T-helper 22 cell (primary cell): Measurements from ENCODE around the gene ATG3.
A peak's percentile ranks its signal among the peaks of the same experiment; 100 is the strongest.
"Not testable (repeated sequence)": the region's sequence is repeated elsewhere in the genome, so short reads cannot be mapped to it uniquely, and the experiment has no call there.

Experiments used
- DNase-seq: peaks from one replicate; pipeline ENCODE4 v3.0.0-alpha.2; 2020; ENCODE audit warnings: low read depth

Gene ATG3

DNA sequence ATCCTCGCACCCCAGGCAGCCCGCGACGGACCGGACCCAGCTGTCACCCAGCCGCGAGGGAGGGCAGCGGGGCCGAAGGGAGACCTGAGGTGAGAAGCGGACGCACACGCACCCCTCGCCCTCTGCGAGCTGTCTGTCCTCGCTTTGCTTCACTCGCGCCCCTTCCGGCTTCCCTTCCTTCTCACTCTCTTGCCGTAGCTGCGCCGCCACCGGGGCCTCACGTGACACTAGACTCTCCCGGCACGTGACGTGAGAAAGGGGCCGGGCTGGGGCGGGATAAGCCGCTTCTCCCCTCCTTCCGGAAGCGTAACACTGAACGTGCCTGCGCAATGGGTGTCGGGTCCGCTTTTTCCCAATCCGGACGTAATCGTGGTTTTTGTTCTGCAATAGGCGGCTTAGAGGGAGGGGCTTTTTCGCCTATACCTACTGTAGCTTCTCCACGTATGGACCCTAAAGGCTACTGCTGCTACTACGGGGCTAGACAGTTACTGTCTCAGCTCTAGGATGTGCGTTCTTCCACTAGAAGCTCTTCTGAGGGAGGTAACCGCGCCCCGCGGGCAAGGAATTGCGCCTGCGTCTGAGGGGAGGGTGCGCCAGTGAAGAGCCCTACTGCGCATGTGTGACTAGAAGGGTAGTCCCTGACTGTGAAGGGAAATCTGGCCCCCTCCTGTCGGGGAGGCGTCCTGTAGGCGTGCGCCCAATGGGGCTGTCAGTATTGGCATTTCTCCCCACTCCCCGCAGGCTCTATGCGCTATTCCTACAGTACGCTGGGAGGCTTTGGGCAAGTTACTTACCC is at the start of gene ATG3, which contains the start of gene SLC35A5:
Gene ATG3 (minus strand): TSS at position 229 of the 796 bp plus-strand sequence. CDS start 434 bp downstream, outside the sequence.
Gene SLC35A5 (plus strand): TSS at position 312 of the 796 bp plus-strand sequence. CDS start 1,359 bp downstream, outside the sequence.
- peak; percentile 97 for DNase-seq

DNA sequence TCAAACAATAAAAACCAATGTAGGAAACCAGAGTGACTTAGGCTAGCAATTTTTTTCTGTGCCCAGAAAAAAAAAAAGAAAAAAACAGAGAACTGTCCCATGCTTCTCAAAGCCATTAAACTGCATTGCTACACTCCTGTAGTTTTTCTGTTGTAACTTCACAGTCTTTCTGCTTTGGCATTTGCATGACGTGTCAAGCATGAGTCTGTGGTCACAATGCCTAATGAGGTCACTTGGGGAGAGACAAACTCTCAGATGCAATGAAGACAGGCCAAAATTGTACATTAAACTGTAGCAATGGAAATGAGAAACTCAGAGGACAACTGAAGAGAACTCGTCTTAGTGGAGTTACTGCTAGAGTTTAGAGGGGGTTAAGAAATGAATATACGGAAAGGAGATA is 48.4 kb upstream of the ATG3 start:
- DNase-seq, result no peak

DNA sequence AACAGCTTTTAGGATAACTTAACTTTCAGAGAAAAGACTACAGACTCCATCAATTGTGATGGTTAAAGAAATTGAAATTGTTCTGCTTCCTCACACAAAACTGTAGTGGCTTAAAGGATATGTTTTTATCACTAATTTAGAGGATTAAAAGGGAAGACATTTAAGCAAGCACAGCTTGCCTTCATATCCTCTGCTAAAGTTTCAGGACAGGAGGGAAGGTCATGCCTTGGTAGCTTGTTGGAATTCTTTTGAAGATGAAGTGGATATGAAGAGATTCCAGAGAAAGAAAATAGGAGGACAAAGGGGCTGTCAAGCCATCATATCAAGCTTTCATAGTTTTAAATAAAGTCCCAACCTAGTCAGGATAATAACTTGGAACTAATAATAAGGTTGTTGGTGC is 46.1 kb upstream of the ATG3 start:
- DNase-seq, result no peak

DNA sequence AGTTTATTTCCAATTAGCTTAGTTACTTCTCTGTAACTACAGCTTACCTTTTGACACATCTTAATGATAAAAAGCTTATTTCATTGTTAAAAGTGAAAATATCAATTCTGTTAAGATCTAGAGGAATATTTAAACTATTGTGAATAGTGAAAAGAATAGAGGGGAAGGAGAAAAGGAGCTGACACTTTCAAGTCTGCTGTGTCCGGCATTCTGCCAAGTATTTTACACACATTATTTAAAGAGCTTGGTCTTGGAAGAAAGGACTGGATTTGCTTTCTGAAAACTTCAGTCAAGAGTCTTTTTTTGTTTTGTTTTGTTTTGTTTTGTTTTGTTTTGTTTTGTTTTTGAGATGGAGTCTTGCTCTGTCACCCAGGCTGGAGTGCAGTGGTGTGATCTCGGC is 44.3 kb upstream of the ATG3 start:
- DNase-seq, result no peak

DNA sequence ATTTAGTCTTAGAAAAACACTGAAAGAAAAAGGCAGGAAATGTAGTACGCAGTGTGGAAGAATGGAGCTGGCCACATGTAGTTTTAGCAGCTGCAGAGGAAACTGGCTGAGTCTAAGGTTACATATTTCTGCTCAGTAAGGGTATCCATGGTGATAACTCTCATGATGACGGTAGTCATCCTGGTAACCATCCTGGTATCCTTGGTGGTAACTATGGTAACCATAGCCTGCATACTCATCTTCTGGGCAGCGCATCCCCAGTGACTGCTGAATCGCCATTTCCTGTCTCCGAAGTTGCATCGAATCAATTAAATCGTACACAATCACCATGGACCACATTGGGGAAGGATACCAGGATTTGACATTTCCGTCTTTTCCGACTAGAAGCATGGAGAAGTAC is 43.5 kb upstream of the ATG3 start:
- no peak for DNase-seq

DNA sequence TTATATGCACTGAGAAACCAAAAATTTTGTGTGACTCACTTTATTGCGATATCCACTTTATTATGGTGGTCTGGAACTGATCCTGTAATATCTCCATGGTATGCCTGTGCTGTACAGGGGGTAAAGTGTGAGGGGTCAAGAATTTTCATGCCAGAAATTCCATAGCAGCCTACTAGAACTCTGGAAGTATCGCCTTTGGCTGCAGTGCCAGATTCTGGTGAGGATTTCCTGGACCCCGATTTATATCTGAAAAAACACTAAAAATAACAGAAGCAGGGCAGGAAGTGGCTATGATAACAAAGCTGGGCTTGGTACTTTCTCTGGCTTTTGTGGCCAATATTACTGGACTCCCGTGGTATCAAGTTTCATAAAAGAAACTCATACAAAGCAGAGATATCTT is 42.8 kb upstream of the ATG3 start:
- no peak for DNase-seq

DNA sequence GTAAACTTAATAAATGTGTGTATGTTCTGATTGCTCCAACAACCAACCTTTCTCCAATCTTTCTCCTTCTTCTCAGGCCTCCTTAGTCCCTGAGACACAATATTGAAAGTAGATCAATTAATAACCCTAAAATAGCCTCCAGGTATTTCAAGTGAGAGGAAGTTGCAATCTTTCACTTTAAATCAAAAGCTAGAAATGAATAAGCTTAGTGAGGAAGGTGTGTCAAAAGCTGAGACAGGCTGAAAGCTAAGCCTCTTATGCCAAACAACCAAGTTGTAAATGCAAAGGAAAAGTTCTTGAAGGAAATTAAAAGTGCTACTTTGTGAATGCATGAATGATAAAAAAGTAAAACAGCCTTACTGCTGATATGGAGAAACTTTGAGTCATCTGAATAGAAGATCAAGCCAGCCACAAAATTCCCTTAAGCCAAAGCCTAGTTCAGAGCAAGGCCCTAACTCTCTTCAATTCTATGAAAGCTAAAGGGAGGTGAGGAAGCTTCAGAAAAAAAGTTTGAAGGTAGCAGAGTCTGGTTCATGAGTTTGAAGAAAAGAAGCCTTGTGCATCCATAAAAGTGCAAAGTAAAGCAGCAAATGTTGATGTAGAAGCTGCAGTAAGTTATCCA is 40.6 kb upstream of the ATG3 start:
- DNase-seq, result no peak

DNA sequence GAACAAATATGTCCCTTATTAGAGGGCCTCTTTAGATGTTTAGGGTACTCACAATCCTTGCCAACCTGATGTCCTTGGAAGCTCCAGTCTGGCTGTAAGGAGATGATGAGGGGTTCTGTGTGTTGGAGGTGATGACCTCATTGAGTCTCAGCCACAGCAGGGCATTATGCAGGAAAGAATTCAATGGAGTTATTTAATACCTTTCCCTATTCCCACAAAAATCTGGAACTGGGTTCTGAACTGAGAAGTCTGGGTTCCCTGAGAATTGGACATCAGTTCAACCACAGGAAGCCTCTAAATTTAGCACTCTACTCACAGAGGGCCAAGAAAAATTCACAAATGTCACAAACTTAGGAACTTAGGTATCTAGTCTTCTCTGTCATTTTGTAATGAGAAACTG is 37.0 kb upstream of the ATG3 start:
- no peak for DNase-seq

DNA sequence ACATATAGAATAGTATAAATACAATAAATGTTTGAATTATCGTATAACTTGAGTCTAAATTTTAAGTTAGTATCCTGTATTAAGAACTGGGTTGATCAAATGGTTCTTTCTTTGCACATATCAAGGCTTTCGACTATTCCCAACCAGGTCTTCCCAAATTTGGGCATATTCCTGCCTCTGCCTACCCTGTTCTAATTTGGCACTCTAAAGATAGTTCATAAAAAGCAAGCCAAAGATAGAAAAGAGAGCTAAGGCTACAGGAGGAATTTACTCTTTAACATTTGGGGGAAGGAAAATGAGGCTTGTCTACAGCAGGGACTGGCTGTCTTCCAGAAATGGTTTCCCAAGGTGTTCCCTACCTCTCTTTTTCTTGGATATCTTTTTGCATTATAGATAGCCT is 36.2 kb upstream of the ATG3 start:
- no peak for DNase-seq

DNA sequence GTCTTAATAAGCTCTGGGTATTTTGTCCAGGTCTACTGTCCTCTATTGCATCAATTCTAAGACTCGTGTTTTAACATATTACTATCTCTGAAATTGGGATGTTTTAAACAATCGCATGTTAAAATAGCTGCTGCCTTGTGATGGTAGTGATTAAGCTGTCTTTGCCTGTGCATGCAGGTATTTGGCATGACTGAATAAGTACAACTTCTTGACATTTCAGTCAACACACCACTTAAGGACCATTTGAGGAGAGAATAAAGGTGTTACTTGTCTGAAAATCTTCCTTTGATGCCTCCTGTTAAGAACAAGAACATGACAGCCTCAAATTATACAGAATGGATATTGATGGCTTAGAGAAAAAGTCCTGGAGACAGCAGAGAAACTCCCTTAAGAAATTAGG is 33.1 kb upstream of the ATG3 start:
- DNase-seq, result no peak

DNA sequence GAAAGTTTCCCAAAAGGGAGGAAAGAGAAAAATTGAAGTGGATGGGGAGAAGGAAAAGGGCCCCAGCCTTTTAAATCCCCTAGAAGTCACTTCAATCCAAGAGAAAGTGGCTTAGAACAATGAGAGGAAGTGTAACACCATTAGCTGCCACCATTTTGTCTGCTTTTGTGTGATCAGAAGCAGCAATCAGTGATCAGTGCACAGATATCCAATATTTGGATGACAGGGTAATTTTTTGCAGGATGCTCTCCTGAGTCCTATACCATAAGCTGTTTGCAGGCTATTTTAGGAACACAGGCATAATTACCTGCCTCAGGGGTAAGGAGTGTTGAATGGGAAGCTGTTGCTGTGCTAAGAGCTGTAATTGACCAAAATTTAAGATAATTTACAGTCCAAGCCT is 31.5 kb upstream of the ATG3 start:
- no peak for DNase-seq

DNA sequence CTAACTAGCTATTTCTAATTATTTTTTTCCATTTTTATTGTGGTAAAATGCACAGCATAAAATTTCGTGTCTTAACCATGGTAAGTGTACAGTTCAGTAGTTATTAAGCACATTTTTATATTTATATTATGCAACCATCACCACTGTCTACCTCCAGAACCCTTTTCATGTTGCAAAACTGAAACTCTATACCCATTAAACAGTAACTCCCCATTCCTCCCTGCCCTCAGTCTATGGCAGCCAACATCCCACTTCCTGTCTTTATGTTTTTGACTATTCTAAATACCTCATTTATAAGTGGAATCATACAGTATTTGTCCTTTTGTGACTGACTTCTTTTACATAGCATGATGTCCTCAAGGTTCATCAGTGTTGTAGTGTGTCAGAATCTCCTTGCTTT is 25.6 kb upstream of the ATG3 start:
- no peak for DNase-seq

DNA sequence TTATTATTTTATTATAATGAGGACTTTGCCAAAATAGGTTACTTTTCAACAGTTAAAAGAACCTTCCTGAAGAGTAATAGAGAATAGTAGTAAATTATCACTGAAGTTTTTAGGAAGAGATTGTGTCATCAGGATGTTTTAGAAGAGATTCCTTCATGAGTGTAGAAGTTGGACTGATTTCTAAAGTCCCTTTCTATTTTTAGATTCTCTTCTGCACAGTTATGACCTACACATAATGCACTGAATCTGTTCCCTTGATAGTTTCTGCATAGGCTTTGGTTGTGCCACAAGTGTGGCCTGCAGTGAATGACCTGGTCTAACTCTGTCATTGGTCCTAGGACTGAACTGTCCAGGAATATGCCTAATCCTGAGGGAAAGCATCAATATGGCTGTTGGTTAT is 24.0 kb upstream of the ATG3 start:
- no peak for DNase-seq

DNA sequence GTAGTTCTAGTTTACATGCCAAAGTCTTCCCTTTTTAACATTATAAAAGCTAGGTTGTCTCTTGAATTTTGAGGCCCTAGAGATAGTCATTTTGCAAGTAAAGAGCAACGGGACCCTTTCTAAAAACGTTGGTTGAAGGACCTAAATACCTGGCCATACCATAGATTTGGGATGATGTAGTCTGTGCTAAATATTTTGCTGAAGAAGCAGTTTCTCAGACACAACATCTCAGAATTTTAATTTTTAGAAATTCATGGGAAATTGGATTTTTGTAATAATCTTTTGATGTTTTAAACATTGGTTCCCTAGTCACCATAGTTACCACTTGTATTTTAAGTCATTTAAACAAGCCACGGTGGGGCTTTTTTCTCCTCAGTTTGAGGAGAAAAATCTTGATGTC is 21.3 kb upstream of the ATG3 start:
- no peak for DNase-seq

DNA sequence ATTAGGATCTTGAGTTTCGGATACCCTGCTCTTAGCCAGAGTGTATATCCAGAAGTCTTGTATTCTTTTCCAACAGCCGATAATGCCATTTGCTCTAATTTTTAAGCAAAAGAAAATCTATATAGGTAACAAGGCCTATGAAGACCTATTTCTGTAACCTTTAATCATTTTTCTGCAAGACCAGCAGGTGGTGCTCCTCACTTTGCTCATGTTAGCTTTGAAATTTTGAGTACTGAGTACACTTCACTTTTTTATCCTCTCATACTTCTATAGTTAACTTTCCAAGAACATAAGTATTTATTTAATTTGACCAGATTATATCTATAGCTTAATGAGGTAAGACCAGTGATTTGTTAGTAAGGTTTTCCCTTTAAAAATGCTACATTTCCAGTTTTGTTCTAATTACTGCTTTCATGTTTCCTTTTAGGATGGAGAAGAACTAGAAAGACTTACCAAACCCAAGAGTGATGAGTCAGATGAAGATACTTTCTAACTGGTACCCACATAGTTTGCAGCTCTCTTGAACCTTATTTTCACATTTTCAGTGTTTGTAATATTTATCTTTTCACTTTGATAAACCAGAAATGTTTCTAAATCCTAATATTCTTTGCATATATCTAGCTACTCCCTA is 20.6 kb upstream of the ATG3 start:
- peak; percentile 2 for DNase-seq

DNA sequence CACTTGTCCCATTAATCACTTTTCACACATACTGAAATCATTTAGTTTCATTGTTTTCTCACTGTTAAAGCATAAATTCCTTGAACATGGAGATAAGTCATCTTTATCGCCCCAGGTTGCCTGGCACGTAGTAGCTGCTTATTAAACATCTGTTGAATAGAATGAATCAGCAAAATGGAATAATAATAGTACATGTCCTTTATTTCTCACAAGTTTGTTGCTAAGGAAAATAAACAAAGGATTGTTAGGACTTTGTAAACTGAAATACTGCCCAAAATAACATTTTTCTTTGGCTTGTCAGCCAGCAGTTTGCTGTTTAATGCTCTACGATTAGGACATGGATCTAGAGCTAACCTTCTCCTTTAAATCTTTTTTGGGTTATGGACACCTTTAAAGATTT is 17.9 kb upstream of the ATG3 start:
- no peak for DNase-seq

DNA sequence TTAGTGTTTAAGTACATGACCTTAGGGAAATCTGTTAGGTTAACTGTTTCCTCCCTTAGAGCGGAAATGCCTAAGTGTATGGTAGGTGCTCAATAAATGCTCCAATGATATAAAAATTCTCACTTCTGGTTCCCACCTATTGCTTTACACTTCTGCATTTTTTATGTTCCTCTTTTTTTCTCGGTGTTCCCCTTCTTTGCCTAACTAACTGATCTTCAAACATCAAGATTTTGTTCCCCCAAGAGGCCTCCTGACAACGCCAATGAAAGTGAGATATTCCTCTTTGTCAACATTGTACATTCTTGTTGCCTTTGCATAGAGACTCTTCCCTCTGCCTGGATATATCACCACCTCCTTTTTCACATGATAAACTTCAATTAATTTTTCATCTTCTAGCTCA is 17.5 kb upstream of the ATG3 start:
- no peak for DNase-seq

DNA sequence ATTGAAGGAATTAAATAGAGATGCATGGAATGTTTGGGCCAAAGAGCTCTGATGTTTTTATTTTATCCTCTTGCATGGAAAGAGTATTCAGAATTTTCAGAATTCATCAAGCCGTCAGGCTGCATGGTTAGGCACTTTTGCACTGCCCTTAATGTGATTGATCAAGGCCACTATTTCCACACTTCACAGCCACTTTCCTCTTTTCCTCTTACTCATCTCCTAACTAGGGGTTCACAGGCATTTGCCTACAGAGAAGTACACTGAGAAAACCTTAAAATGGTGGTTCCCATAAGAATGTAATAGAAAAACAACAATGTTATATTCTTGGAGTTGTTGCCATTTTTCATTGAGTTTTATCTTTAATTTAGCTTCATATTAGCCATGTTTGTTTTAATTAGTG is 10.9 kb upstream of the ATG3 start:
- DNase-seq, result no peak

DNA sequence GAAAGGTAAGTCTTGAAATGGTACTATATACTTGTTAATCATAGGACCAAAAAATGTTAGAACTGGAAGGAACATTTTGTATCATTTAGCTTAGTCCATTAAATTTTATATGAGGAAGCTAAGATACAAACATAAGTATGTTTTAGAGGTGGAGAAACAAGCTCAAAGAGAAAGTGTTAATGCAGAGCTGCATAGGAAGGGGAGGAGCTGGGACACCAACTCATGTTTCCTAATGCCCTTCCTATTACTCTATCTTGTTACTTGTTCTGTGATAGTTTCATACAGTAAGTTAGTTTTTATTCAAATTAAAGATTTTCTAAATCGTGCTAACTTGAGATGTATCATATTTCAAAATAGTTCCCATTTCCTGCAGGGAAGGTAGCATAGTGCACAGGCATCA is 7.5 kb upstream of the ATG3 start:
- DNase-seq, result no peak

DNA sequence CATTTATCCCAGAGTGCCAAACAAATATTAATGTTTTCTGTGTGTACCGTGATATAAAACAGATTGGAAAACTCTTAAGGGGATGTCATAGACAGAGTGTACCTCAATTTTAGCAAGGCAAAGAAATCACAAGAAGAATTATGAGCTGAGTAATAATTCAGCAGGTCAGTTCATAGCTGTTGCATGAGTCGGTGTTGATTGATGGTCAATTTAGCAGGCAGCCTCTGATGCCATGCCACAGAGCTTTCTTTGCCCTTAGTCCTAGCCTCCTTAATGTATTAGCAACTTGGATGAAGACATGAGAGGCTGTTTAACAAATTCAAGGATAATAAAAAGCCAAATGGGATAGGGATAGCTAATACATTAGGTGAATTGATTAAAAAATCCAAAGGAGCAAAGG is 6.9 kb upstream of the ATG3 start:
- no peak for DNase-seq

DNA sequence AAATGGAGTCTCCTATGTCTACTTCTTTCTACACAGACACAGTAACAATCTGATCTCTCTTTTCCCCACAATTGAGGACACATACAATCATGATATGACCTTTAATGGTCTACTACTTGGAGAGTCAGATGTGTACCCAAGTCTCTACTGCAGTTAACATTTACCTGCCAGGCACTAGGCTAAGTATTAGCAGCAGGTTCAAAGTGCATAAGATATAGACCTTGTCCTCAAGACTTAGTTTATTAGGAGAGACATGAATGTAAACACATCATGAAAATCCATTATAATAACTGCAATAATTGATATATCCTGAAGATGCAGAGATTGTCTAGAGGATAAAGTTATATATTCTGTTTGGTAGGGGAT is 3.2 kb upstream of the ATG3 start:
- no peak for DNase-seq

DNA sequence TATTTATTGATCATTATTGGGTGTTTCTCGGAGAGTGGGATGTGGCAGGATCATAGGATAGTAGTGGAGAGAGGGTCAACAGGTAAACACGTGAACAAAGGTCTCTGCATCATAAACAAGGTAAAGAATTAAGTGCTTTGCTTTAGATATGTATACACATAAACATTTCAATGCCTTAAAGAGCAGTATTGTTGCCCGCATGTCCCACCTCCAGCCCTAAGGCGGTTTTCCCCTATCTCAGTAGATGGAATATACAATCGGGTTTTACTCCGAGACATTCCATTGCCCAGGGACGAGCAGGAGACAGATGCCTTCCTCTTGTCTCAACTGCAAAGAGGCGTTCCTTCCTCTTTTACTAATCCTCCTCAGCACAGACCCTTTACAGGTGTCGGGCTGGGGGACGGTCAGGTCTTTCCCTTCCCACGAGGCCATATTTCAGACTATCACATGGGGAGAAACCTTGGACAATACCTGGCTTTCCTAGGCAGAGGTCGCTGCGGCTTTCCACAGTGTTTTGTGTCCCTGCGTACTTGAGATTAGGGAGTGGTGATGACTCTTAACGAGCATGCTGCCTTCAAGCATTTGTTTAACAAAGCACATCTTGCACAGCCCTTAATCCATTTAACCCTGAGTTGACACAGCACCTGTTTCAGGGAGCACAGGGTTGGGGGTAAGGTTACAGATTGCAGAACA is 2.6 kb upstream of the ATG3 start:
- not testable (repeated sequence) for DNase-seq

DNA sequence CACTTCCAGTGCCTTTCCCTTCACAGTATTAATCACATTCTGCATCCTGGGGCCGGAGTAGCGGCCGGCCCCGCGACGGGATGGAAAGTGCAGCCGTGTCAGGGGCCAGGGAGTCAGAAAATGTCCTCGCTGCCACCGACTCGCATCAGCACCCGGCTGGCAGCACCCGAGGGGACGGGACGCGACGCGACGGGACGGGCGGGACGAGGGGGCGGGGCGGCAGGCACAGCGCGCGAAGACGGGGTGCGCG is 353 bp downstream of the ATG3 start:
- no peak for DNase-seq
